ENCODE results near the gene PCNX2.

DNA sequence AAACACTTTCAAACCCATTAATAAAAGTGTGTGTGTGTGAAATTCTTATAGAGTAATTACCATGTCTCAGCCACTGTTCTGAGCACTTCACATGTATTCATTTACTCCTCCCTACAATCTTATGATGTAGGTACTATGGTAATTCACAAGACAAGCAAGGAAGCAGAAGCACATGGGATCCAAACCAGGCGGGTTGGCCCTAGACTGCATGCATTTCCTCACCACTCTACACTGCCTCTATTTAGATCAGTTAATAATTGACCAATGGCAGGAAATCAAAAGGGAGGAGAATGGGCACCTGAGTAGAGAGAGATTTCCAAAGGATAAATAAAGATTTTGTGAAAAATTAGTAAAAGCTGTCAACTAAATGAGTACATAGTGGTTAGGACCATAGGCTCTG is 47.7 kb upstream of the PCNX2 start:
- TF ChIP-seq TAF1 (IDR thresholded peaks at IDR 0.05; ENCODE audit: low read depth) (no peak), YY1 (IDR thresholded peaks at IDR 0.05; ENCODE audit: low read depth) (no peak), RAD21 (IDR thresholded peaks at IDR 0.05; ENCODE audit: low read depth) (no peak), EP300 (IDR thresholded peaks at IDR 0.05; ENCODE audit: borderline replicate concordance) (no peak)
- TF ChIP-seq, protein P1, sequence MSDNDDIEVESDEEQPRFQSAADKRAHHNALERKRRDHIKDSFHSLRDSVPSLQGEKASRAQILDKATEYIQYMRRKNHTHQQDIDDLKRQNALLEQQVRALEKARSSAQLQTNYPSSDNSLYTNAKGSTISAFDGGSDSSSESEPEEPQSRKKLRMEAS (IDR thresholded peaks at IDR 0.05) = no peak
